ENCODE data around the gene DPP8. TPM values are rescaled to one million over a fixed set of nuclear protein-coding genes. Genes with fewer than 3 reads are reported as not detected.

The DPP8 gene
- total RNA-seq, 5 donors from 2014 or later (not counting 1 experiment from before 2014, with no cell fraction given), result 43.9 to 56.5 (median 49.9) TPM

- DNase-seq, result no peak
- Histone ChIP-seq H3K9me3 (no peaks in the 10 kb centered on the region), H3K27ac (ENCODE audit: low read length) (no peak overlapping the region), H3K4me1 (ENCODE audit: control insufficient read depth in 1 of 2, extremely low read depth in 1 of 2, insufficient read depth in 2 of 2, low read length in 2 of 2) (no peaks in the 10 kb centered on the region), H3K27me3 (replicated peaks in 1 of 2; ENCODE audit: control insufficient read depth in 2 of 2, extremely low read depth in 1 of 2, insufficient read depth in 2 of 2, low read length in 1 of 2) (peaks cover 6 to 35% of the 10 kb centered on the region in 2 experiments), H3K36me3 (ENCODE audit: control insufficient read depth in 2 of 2, extremely low read depth in 1 of 2, insufficient read depth in 1 of 2, low read length in 1 of 2) (no peaks in the 10 kb centered on the region), H3K4me3 (ENCODE audit: control insufficient read depth in 1 of 2, extremely low read depth in 1 of 2, low read length in 1 of 2) (no peak overlapping the region)
- POLR2A ChIA-PET, result no interaction called here
- CTCF ChIA-PET, result no interaction called here
- Mint-ChIP-seq H3K36me3 (no peaks in the 10 kb centered on the region), H3K4me3 (no peak overlapping the region), H3K9me3 (no peaks in the 10 kb centered on the region), H3K27me3 (peaks cover 10 to 24% of the 10 kb centered on the region in 2 donors), H3K27ac (no peak overlapping the region), H3K4me1 (no peaks in the 10 kb centered on the region)
- WGBS (ENCODE audit: insufficient coverage), result 76% methylated on average over 9 of the region's 10 CpGs
- ATAC-seq (replicated peaks in 1 of 4), result no peak
Observed at GRCh38 chr15:65410972-65411371, 106.5 kb downstream of the DPP8 start.

DNA sequence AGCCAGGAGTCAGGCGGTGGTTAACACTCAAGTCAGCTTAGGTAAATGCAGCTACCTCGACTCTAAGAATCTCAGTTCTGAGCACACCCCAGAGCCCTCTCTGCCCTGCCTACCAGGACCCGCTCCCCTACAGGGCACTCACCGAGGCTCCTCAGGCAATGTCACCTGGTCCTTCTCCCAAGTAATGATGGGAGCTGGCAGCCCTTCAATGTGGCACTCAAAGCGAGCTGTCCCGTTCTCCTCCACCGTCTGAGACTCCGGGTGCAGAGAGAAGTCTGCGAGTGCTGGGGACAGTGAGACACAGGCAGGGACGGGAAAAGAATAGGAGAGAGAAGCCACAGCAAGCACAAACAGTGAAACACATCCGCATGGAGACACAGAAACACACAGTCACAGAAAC lies 107.5 kb downstream of the DPP8 start:
- H3K9me3 ChIP-seq, result no peaks in the 10 kb centered on the region
- no peaks in the 10 kb centered on the region for H3K9me3 Mint-ChIP-seq
- H3K4me3 ChIP-seq (ENCODE audit: control insufficient read depth in 1 of 2, extremely low read depth in 1 of 2, low read length in 1 of 2), result no peak overlapping the region
- 84% methylated on average over 5 of the region's 11 CpGs for WGBS (ENCODE audit: insufficient coverage)
- H3K27me3 ChIP-seq (replicated peaks in 1 of 2; ENCODE audit: control insufficient read depth in 2 of 2, extremely low read depth in 1 of 2, insufficient read depth in 2 of 2, low read length in 1 of 2), result peaks cover 6 to 28% of the 10 kb centered on the region in 2 experiments
- H3K36me3 Mint-ChIP-seq, result no peaks in the 10 kb centered on the region
- no peaks in the 10 kb centered on the region for H3K4me1 ChIP-seq (ENCODE audit: control insufficient read depth in 1 of 2, extremely low read depth in 1 of 2, insufficient read depth in 2 of 2, low read length in 2 of 2)
- H3K36me3 ChIP-seq (ENCODE audit: control insufficient read depth in 2 of 2, extremely low read depth in 1 of 2, insufficient read depth in 1 of 2, low read length in 1 of 2), result no peaks in the 10 kb centered on the region
- CTCF ChIA-PET, result no interaction called here
- POLR2A ChIA-PET, result no interaction called here
- H3K27me3 Mint-ChIP-seq, result peaks cover 10 to 24% of the 10 kb centered on the region in 2 donors
- H3K27ac ChIP-seq (ENCODE audit: low read length), result no peak overlapping the region
- no peak overlapping the region for H3K27ac Mint-ChIP-seq
- H3K4me1 Mint-ChIP-seq, result no peaks in the 10 kb centered on the region
- DNase-seq (no peak), ATAC-seq (replicated peaks in 1 of 4) (no peak)
- H3K4me3 Mint-ChIP-seq, result no peak overlapping the region

DNA sequence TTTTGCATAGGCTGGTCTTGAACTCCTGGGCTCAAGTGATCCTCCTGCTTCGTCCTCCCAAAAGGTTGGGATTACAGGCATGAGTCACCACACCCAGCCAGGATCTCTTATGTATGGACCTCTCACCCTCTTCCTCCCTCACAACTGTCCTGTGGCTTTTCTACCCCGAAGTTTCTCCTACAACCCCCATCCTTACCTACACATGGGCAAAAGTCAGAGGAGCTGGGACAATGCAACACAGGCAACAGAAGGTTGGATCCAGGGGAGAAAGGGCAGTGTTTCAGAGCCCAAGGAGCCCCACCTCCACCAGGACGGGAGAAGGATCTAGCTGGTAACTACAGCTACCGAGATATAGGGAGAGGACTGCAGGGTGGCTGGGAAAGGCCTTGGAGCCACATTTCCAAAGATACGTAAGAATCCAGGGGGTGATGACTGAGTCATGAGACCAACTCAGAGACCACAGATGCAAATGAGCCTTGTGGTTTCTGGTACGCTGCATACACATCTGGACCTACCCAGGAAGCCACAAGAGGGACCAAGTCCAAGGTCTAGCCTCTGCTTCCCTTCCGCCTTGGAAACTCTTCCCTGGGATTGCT lies 108.4 kb downstream of the DPP8 start:
- Mint-ChIP-seq H3K4me3 (no peak overlapping the region), H3K36me3 (no peaks in the 10 kb centered on the region), H3K4me1 (no peaks in the 10 kb centered on the region), H3K27me3 (peaks cover 10 to 32% of the 10 kb centered on the region in 2 donors), H3K27ac (no peak overlapping the region), H3K9me3 (no peaks in the 10 kb centered on the region)
- DNase-seq, result no peak
- WGBS (ENCODE audit: insufficient coverage), result 32% methylated on average over 4 of the region's 7 CpGs
- H3K27me3 ChIP-seq (replicated peaks in 1 of 2; ENCODE audit: control insufficient read depth in 2 of 2, extremely low read depth in 1 of 2, insufficient read depth in 2 of 2, low read length in 1 of 2), result peaks cover 6 to 30% of the 10 kb centered on the region in 2 experiments
- no peak for ATAC-seq (replicated peaks in 1 of 4)
- no peaks in the 10 kb centered on the region for H3K9me3 ChIP-seq
- H3K4me1 ChIP-seq (ENCODE audit: control insufficient read depth in 1 of 2, extremely low read depth in 1 of 2, insufficient read depth in 2 of 2, low read length in 2 of 2), result no peaks in the 10 kb centered on the region
- CTCF ChIA-PET, result no interaction called here
- POLR2A ChIA-PET, result no interaction called here
- no peaks in the 10 kb centered on the region for H3K36me3 ChIP-seq (ENCODE audit: control insufficient read depth in 2 of 2, extremely low read depth in 1 of 2, insufficient read depth in 1 of 2, low read length in 1 of 2)
- H3K4me3 ChIP-seq (ENCODE audit: control insufficient read depth in 1 of 2, extremely low read depth in 1 of 2, low read length in 1 of 2), result no peak overlapping the region
- no peak overlapping the region for H3K27ac ChIP-seq (ENCODE audit: low read length)

DNA sequence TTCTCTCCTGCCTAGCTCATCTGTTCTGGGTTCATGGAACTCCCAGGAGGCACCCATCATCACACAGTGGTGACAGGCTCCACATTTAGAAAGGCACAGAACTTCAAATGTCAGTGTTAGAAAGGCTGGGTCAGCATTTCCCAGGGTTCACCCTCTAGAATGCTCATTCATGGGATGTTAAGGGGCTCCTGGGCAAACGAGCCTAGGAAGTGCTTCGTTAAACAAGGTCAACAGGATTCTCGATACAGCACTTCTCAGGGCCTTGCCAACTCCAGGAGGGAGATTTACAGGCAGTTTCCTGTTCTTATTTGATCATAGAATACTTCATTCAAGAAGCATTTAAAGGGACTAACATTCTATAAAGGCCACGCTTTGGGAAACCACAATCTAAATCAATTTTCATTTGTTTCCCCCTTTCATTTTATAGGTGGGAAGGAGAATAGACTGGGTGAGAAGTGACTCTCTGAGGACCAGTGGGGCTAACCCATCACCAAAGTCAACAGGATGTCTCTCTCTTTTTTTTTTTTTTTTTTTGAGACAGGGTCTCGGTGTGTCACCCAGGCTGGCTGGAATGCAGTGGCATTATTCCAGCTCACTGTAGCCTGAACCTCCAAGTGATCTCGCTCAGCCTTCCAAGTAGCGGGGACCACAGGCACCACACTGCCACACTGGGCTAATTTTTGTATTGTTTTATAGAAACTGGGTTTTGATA lies 109.0 kb downstream of the DPP8 start:
- Mint-ChIP-seq H3K4me3 (no peak overlapping the region), H3K36me3 (no peaks in the 10 kb centered on the region), H3K27me3 (peaks cover 15 to 39% of the 10 kb centered on the region in 2 donors), H3K9me3 (no peaks in the 10 kb centered on the region), H3K27ac (no peak overlapping the region), H3K4me1 (no peaks in the 10 kb centered on the region)
- Histone ChIP-seq H3K27me3 (replicated peaks in 1 of 2; ENCODE audit: control insufficient read depth in 2 of 2, extremely low read depth in 1 of 2, insufficient read depth in 2 of 2, low read length in 1 of 2) (peaks cover 6 to 37% of the 10 kb centered on the region in 2 experiments), H3K9me3 (no peaks in the 10 kb centered on the region), H3K36me3 (ENCODE audit: control insufficient read depth in 2 of 2, extremely low read depth in 1 of 2, insufficient read depth in 1 of 2, low read length in 1 of 2) (no peaks in the 10 kb centered on the region), H3K27ac (ENCODE audit: low read length) (no peak overlapping the region), H3K4me3 (ENCODE audit: control insufficient read depth in 1 of 2, extremely low read depth in 1 of 2, low read length in 1 of 2) (no peak overlapping the region), H3K4me1 (ENCODE audit: control insufficient read depth in 1 of 2, extremely low read depth in 1 of 2, insufficient read depth in 2 of 2, low read length in 2 of 2) (no peaks in the 10 kb centered on the region)
- no peak for ATAC-seq (replicated peaks in 1 of 4)
- WGBS (ENCODE audit: insufficient coverage), result 67% methylated on average over 3 of the region's 7 CpGs
- POLR2A ChIA-PET, result no interaction called here
- no peak for DNase-seq
- CTCF ChIA-PET, result interaction anchor here in 1 of 2 donors (0.7 kb wide), 1 partner anchor 81 kb away, joined by 4 read pairs; no protein-coding TSS in a partner anchor

GRCh38 chr15:65406424-65407000 lies 111.0 kb downstream of the DPP8 start:
- no peaks in the 10 kb centered on the region for H3K9me3 ChIP-seq
- ATAC-seq (replicated peaks in 1 of 4) (no peak), DNase-seq (no peak)
- no peak overlapping the region for H3K27ac Mint-ChIP-seq
- no peak overlapping the region for H3K4me3 ChIP-seq (ENCODE audit: control insufficient read depth in 1 of 2, extremely low read depth in 1 of 2, low read length in 1 of 2)
- CTCF ChIA-PET, result no interaction called here
- no peaks in the 10 kb centered on the region for H3K9me3 Mint-ChIP-seq
- 80% methylated on average over 2 of the region's 10 CpGs for WGBS (ENCODE audit: insufficient coverage)
- H3K27me3 ChIP-seq (replicated peaks in 1 of 2; ENCODE audit: control insufficient read depth in 2 of 2, extremely low read depth in 1 of 2, insufficient read depth in 2 of 2, low read length in 1 of 2), result peaks cover 6 to 47% of the 10 kb centered on the region in 2 experiments
- H3K27ac ChIP-seq (ENCODE audit: low read length), result no peak overlapping the region
- no peaks in the 10 kb centered on the region for H3K4me1 Mint-ChIP-seq
- POLR2A ChIA-PET, result no interaction called here
- peaks cover 20 to 50% of the 10 kb centered on the region in 2 donors for H3K27me3 Mint-ChIP-seq
- no peaks in the 10 kb centered on the region for H3K36me3 Mint-ChIP-seq
- no peaks in the 10 kb centered on the region for H3K4me1 ChIP-seq (ENCODE audit: control insufficient read depth in 1 of 2, extremely low read depth in 1 of 2, insufficient read depth in 2 of 2, low read length in 2 of 2)
- no peaks in the 10 kb centered on the region for H3K36me3 ChIP-seq (ENCODE audit: control insufficient read depth in 2 of 2, extremely low read depth in 1 of 2, insufficient read depth in 1 of 2, low read length in 1 of 2)
- H3K4me3 Mint-ChIP-seq, result no peak overlapping the region

GRCh38 chr15:65405791-65406423 lies 111.6 kb downstream of the DPP8 start:
- H3K4me3 ChIP-seq (ENCODE audit: control insufficient read depth in 1 of 2, extremely low read depth in 1 of 2, low read length in 1 of 2), result no peak overlapping the region
- no peak for ATAC-seq (replicated peaks in 1 of 4)
- no peak for DNase-seq
- peaks cover 6 to 49% of the 10 kb centered on the region in 2 experiments for H3K27me3 ChIP-seq (replicated peaks in 1 of 2; ENCODE audit: control insufficient read depth in 2 of 2, extremely low read depth in 1 of 2, insufficient read depth in 2 of 2, low read length in 1 of 2)
- Mint-ChIP-seq H3K4me1 (no peaks in the 10 kb centered on the region), H3K27ac (no peak overlapping the region), H3K9me3 (no peaks in the 10 kb centered on the region), H3K36me3 (no peaks in the 10 kb centered on the region), H3K27me3 (peaks cover 24 to 55% of the 10 kb centered on the region in 2 donors), H3K4me3 (no peak overlapping the region)
- no peaks in the 10 kb centered on the region for H3K4me1 ChIP-seq (ENCODE audit: control insufficient read depth in 1 of 2, extremely low read depth in 1 of 2, insufficient read depth in 2 of 2, low read length in 2 of 2)
- ChIA-PET CTCF (no interaction called here), POLR2A (no interaction called here)
- no peaks in the 10 kb centered on the region for H3K36me3 ChIP-seq (ENCODE audit: control insufficient read depth in 2 of 2, extremely low read depth in 1 of 2, insufficient read depth in 1 of 2, low read length in 1 of 2)
- no peaks in the 10 kb centered on the region for H3K9me3 ChIP-seq
- H3K27ac ChIP-seq (ENCODE audit: low read length), result no peak overlapping the region
- 60% methylated on average over 1 of the region's 7 CpGs for WGBS (ENCODE audit: insufficient coverage)

Data from T-cell (primary cell).